PC-3 (cell line): ENCODE data around the gene CERS6. TPM values are rescaled to one million over a fixed set of nuclear protein-coding genes. Genes with fewer than 3 reads are reported as not detected.

Experiments
- ATAC-seq: fragments of 200-7000 bp; cut with Tn5 transposase; 2 replicates; pipeline ENCODE4 v1.9.1; 2020; ENCODE audit warnings: mild to moderate bottlenecking, moderate library complexity
- BruUV-seq: library from RNA; stranded (reverse); fragments of 400-500 nt; replicated peaks from 2 replicates; lab custom pipeline; 2021; lab: Mats Ljungman, UMichigan
- CTCF ChIA-PET: fragments of 300-600 bp; sonication (Branson Sonifier 250); formaldehyde crosslinking; loops from one replicate; lab custom pipeline; 2022; ENCODE audit warnings: antibody characterized with exemption; lab: Charles Lee
- POLR2A ChIA-PET: fragments of 300-600 bp; sonication (Branson Sonifier 250); formaldehyde crosslinking; loops from one replicate; lab custom pipeline; 2022; ENCODE audit warnings: antibody characterized with exemption; ENCODE audit not compliant: unreplicated experiment; lab: Charles Lee
- DNase-seq: peaks from one replicate; pipeline ENCODE4 v3.0.0-alpha.2; 2015
- H2AFZ ChIP-seq: fragments of 300-600 bp; sonication (generic); 2 replicates; pipeline ENCODE4 v1.6.0; 2016; ENCODE audit warnings: antibody characterized with exemption, low read length
- H3F3A ChIP-seq: fragments of 300-600 bp; sonication (generic); one replicate; pipeline ENCODE4 v1.6.0; 2017; ENCODE audit warnings: antibody characterized with exemption, low read length, control low read depth, mild to moderate bottlenecking; ENCODE audit not compliant: unreplicated experiment
- H3K27ac ChIP-seq: fragments of 300-600 bp; sonication (generic); 2 replicates; pipeline ENCODE4 v1.5.1; 2016; ENCODE audit warnings: mild to moderate bottlenecking, low read length
- H3K27me3 ChIP-seq: fragments of 300-600 bp; sonication (generic); 2 replicates; pipeline ENCODE4 v1.6.1; 2016; ENCODE audit warnings: low read length, mixed read lengths
- H3K36me3 ChIP-seq: fragments of 300-600 bp; sonication (generic); 2 replicates; pipeline ENCODE4 v1.6.1; 2016; ENCODE audit warnings: low read depth, mixed run types, low read length, mixed read lengths
- H3K4me1 ChIP-seq: fragments of 300-600 bp; sonication (generic); 2 replicates; pipeline ENCODE4 v1.5.1; 2016; ENCODE audit warnings: low read length; ENCODE audit not compliant: insufficient read depth
- H3K4me2 ChIP-seq: fragments of 300-600 bp; sonication (generic); 2 replicates; pipeline ENCODE4 v1.6.0; 2016; ENCODE audit warnings: low read length
- H3K4me3 ChIP-seq: fragments of 300-600 bp; sonication (generic); 2 replicates; pipeline ENCODE4 v1.5.1; 2016; ENCODE audit warnings: mild to moderate bottlenecking, low read length, mixed read lengths
- H3K79me2 ChIP-seq: fragments of 300-600 bp; sonication (generic); 2 replicates; pipeline ENCODE4 v1.6.1; 2017; ENCODE audit warnings: low read length, mixed read lengths
- H3K9ac ChIP-seq: fragments of 300-600 bp; sonication (generic); 2 replicates; pipeline ENCODE4 v1.6.0; 2016; ENCODE audit warnings: mild to moderate bottlenecking, low read length
- H3K9me2 ChIP-seq: fragments of 300-600 bp; sonication (generic); replicated peaks from 2 replicates; pipeline ENCODE4 v1.6.1; 2016; ENCODE audit warnings: mixed run types, low read length, mixed read lengths
- H3K9me3 ChIP-seq: fragments of 300-600 bp; sonication (generic); 2 replicates; pipeline ENCODE4 v1.6.1; 2016; ENCODE audit warnings: low read length, mixed read lengths
- H4K20me1 ChIP-seq: fragments of 300-600 bp; sonication (generic); 2 replicates; pipeline ENCODE4 v1.6.1; 2016; ENCODE audit warnings: low read length, mixed read lengths
- CTCF ChIP-seq: fragments of 300-600 bp; sonication (generic); conservative IDR thresholded peaks from 2 replicates; pipeline ENCODE4 v1.5.1; 2017; ENCODE audit warnings: antibody characterized with exemption, low read depth, mild to moderate bottlenecking, low read length
- EZH2 ChIP-seq: fragments of 300-600 bp; sonication (generic); IDR thresholded peaks from one replicate; pipeline ENCODE4 v1.6.1; 2017; ENCODE audit warnings: antibody characterized with exemption, mild to moderate bottlenecking, low read length; ENCODE audit not compliant: unreplicated experiment
- EZH2phosphoT487 ChIP-seq: fragments of 300-600 bp; sonication (generic); IDR thresholded peaks from 2 replicates; pipeline ENCODE4 v1.6.1; 2018; ENCODE audit warnings: mild to moderate bottlenecking, antibody characterized with exemption, low read length, borderline replicate concordance
- intact Hi-C: fragments of 100-400 bp; cut with micrococcal nuclease; formaldehyde crosslinking; loops from 2 replicates; pipeline ENCODE4 v1.9.0; 2023
- total RNA-seq: library from RNA; depleted of rRNA; stranded (reverse); fragments of >200 nt; gene quantifications from 2 replicates; pipeline ENCODE4 v1.2.3, GENCODE V29; 2014

Gene CERS6
- total RNA-seq, 1 experiment from 2014 or later = 24.2 TPM

GRCh38 chr2:168424971-168425370 is 31.1 kb upstream of the CERS6 start:
- Histone ChIP-seq H3K36me3 (no peaks in the 10 kb centered on the region), H3K4me2 (no peak overlapping the region), H3F3A (no peaks in the 10 kb centered on the region), H2AFZ (no peak overlapping the region), H3K79me2 (no peaks in the 10 kb centered on the region), H3K9ac (no peak overlapping the region), H4K20me1 (no peaks in the 10 kb centered on the region), H3K4me1 (no peaks in the 10 kb centered on the region), H3K27me3 (no peaks in the 10 kb centered on the region), H3K9me2 (no peaks in the 10 kb centered on the region; the same call in 1 of the 2 replicates), H3K27ac (no peak overlapping the region), H3K4me3 (no peak overlapping the region), H3K9me3 (no peaks in the 10 kb centered on the region)
- no peak for TF ChIP-seq CTCF
- TF ChIP-seq EZH2phosphoT487 = no peak
- TF ChIP-seq EZH2 = no peak
- BruUV-seq = no TSS peak
- ATAC-seq = no peak
- no peak for DNase-seq
- intact Hi-C loops = no loop called here
- CTCF ChIA-PET = no interaction called here
- POLR2A ChIA-PET = no interaction called here

- no peaks in the 10 kb centered on the region for H4K20me1 ChIP-seq
- DNase-seq = no peak
- ATAC-seq = no peak
- no peaks in the 10 kb centered on the region for H3F3A ChIP-seq
- H3K27me3 ChIP-seq = no peaks in the 10 kb centered on the region
- H3K4me3 ChIP-seq = no peak overlapping the region
- TF ChIP-seq EZH2 (no peak), CTCF (no peak), EZH2phosphoT487 (no peak)
- POLR2A ChIA-PET = no interaction called here
- no peak overlapping the region for H2AFZ ChIP-seq
- H3K9ac ChIP-seq = no peak overlapping the region
- H3K4me1 ChIP-seq = no peaks in the 10 kb centered on the region
- H3K9me3 ChIP-seq = no peaks in the 10 kb centered on the region
- no TSS peak for BruUV-seq
- H3K9me2 ChIP-seq = no peaks in the 10 kb centered on the region; the same call in 1 of the 2 replicates
- no peaks in the 10 kb centered on the region for H3K36me3 ChIP-seq
- H3K79me2 ChIP-seq = no peaks in the 10 kb centered on the region
- no peak overlapping the region for H3K4me2 ChIP-seq
- intact Hi-C loops = no loop called here
- no peak overlapping the region for H3K27ac ChIP-seq
- CTCF ChIA-PET = no interaction called here
Observed at GRCh38 chr2:168426861-168427260, 29.2 kb upstream of the CERS6 start.

GRCh38 chr2:168427451-168427850 is 28.6 kb upstream of the CERS6 start:
- H3K79me2 ChIP-seq = no peaks in the 10 kb centered on the region
- intact Hi-C loops = no loop called here
- CTCF ChIA-PET = no interaction called here
- no peaks in the 10 kb centered on the region for H3K4me1 ChIP-seq
- no peaks in the 10 kb centered on the region for H3K9me3 ChIP-seq
- no peaks in the 10 kb centered on the region for H3F3A ChIP-seq
- H3K36me3 ChIP-seq = no peaks in the 10 kb centered on the region
- no peak overlapping the region for H2AFZ ChIP-seq
- no peak overlapping the region for H3K4me2 ChIP-seq
- no peak for DNase-seq
- no peaks in the 10 kb centered on the region for H3K27me3 ChIP-seq
- H3K27ac ChIP-seq = no peak overlapping the region
- no peak for ATAC-seq
- H3K4me3 ChIP-seq = no peak overlapping the region
- H4K20me1 ChIP-seq = no peaks in the 10 kb centered on the region
- TF ChIP-seq EZH2phosphoT487 (no peak), EZH2 (no peak), CTCF (no peak)
- no peak overlapping the region for H3K9ac ChIP-seq
- POLR2A ChIA-PET = no interaction called here
- no TSS peak for BruUV-seq
- no peaks in the 10 kb centered on the region; the same call in 1 of the 2 replicates for H3K9me2 ChIP-seq
